NB4 (cell line): ENCODE measurements around the gene POU2F1.

Experiments
- MAX ChIP-seq: IDR thresholded peaks from 2 replicates; pipeline ENCODE4 v1.6.1; 2011; ENCODE audit warnings: low read depth, low read length
- POLR2A ChIP-seq: IDR thresholded peaks from 2 replicates; pipeline ENCODE4 v1.6.1; 2011; ENCODE audit warnings: mild to moderate bottlenecking; ENCODE audit not compliant: insufficient read length; ENCODE audit errors: extremely low read depth
- TF ChIP-seq, protein P1 (sequence below): IDR thresholded peaks from one replicate; pipeline ENCODE4 v1.5.1; 2012; ENCODE audit warnings: low read depth, low read length

DNA sequence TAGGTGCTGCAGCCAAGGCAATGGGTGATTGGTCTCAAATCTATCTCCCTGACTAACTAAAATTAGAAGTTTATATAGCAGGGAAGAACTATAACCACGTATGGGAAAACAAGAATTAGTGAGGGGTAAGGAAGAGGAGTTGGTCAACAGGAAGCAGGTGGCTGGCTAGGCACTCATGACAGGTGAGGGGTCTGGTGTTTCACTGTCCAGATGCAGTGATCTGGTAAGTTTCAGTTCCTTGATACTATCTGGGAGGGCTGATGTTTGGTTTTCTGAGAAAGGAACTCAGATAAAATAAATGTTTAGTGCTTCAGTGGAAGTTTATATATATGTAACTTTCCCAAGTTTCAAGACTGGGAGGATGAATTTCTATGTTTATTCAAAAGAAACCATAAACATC, 11.6 kb upstream of the POU2F1 start:
- no peak for TF ChIP-seq POLR2A
- TF ChIP-seq, protein P1, sequence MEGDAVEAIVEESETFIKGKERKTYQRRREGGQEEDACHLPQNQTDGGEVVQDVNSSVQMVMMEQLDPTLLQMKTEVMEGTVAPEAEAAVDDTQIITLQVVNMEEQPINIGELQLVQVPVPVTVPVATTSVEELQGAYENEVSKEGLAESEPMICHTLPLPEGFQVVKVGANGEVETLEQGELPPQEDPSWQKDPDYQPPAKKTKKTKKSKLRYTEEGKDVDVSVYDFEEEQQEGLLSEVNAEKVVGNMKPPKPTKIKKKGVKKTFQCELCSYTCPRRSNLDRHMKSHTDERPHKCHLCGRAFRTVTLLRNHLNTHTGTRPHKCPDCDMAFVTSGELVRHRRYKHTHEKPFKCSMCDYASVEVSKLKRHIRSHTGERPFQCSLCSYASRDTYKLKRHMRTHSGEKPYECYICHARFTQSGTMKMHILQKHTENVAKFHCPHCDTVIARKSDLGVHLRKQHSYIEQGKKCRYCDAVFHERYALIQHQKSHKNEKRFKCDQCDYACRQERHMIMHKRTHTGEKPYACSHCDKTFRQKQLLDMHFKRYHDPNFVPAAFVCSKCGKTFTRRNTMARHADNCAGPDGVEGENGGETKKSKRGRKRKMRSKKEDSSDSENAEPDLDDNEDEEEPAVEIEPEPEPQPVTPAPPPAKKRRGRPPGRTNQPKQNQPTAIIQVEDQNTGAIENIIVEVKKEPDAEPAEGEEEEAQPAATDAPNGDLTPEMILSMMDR: no peak
- TF ChIP-seq MAX: no peak
